ENCODE measurements around the gene PLSCR4.

GRCh38 chr3:146154995-146155394, 95.9 kb downstream of the PLSCR4 start:
- TF ChIP-seq, protein P1, sequence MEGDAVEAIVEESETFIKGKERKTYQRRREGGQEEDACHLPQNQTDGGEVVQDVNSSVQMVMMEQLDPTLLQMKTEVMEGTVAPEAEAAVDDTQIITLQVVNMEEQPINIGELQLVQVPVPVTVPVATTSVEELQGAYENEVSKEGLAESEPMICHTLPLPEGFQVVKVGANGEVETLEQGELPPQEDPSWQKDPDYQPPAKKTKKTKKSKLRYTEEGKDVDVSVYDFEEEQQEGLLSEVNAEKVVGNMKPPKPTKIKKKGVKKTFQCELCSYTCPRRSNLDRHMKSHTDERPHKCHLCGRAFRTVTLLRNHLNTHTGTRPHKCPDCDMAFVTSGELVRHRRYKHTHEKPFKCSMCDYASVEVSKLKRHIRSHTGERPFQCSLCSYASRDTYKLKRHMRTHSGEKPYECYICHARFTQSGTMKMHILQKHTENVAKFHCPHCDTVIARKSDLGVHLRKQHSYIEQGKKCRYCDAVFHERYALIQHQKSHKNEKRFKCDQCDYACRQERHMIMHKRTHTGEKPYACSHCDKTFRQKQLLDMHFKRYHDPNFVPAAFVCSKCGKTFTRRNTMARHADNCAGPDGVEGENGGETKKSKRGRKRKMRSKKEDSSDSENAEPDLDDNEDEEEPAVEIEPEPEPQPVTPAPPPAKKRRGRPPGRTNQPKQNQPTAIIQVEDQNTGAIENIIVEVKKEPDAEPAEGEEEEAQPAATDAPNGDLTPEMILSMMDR (conservative IDR thresholded peaks at IDR 0.05): no peak
- TF ChIP-seq ZFX (IDR thresholded peaks at IDR 0.05): no peak
